ENCODE measurements around the gene MBD2. TPM values are rescaled to one million over a fixed set of nuclear protein-coding genes. Genes with fewer than 3 reads are reported as not detected.
"Not testable (repeated sequence)": the region's sequence is repeated elsewhere in the genome, so short reads cannot be mapped to it uniquely, and the experiment has no call there.

The MBD2 gene
- total RNA-seq: 100 to 1,000 TPM in 1 of 2 donors, 10 to 100 TPM in 1; 91.6 to 151 TPM

DNA sequence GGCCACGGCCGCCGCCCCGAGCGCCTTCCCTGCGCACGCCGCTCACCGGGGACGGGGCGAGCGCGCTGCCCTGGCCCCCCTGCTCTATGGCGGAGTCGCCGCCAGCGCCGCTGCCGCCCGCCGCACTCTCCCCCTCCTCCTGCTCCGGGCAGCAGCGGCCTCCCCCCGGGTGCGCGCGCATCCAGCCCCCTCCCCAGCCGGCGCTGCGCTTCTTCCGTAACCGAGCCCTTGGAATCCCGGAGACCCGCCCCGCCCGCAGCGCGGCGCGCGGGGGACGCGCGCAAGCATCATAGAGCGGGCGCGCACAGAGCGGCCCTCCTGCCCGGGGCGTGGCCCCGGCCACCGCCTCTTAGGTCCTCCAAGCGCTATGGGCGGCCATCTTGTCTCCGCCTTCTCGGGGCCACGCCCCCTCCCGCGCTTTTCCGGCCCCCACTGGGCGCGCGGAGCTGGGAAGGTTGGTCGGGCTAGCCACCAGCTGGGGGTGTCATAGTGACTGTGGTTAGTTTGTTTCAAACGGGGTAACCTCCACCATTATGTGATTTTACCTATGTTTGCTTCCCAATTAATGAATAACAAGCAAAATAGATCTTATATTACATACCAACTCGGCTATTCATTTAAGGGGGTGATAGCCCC, at the start of gene MBD2:
Gene MBD2, minus strand, starts transcription at position 291 of the 636 bp plus-strand sequence. Its CDS starts 110 bp downstream, at position 181.
- ATAC-seq: peak; percentile 85 to 90
- peak; percentile 94 to 96 for DNase-seq (ENCODE audit: low spot score in 2 of 2)
- Mint-ChIP-seq H3K9me3 (no peaks in the 10 kb centered on the region), H3K27ac (peak within 1 kb of the TSS; percentile 99), H3K36me3 (peaks cover 5 to 32% of the 10 kb centered on the region in 2 donors)

DNA sequence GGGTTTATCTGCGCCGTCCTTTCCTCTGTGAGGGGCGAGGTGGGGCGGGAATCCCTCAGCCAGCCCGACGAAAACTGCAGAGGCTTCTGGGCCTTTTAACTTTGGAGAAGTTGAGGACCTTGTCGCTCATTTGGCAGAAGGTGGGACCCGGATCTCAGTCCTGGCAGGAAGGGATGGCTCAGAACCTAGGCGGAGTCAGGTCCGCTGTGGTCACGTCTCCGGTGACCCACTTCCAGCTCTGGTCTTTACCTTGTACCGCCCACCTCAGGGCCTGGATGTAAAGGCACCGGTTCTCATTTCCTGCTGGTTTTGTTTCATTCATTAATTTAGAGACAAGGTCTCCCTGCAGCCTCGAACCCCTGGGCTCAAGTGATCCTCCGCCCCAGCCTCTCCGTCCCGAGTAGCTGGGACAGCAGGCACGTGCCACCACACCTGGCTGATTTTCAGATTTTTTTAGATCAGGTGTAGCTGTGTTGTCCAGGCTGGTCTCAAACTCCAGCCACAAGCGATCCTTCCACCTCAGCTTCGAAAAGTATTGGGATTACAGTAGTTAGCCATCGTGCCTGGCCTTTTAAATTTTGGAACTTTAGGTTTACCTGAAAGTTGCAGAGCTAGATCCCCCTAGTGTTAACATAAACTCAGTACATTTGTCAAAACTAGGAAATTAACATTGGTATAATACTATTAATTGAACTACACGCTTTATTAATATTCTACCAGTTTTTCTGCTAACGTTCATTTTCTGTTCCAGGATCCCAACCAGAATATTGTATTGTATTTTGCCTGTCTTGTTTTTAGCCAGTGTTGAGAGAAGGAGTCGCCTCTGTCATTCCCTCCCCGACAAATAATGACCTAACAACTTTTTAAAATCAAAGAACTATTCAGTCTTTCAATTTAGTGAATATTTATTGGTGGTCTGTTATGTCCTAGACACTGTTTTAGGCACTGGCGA, 45.7 kb upstream of the MBD2 start:
- DNase-seq (ENCODE audit: low spot score in 2 of 2) (peak; percentile 54 to 77), ATAC-seq (peak; percentile 58 to 74)
- H3K27ac Mint-ChIP-seq: peak overlapping the region; percentile 98 to 99
- no peaks in the 10 kb centered on the region for H3K36me3 Mint-ChIP-seq
- H3K9me3 Mint-ChIP-seq: no peaks in the 10 kb centered on the region

DNA sequence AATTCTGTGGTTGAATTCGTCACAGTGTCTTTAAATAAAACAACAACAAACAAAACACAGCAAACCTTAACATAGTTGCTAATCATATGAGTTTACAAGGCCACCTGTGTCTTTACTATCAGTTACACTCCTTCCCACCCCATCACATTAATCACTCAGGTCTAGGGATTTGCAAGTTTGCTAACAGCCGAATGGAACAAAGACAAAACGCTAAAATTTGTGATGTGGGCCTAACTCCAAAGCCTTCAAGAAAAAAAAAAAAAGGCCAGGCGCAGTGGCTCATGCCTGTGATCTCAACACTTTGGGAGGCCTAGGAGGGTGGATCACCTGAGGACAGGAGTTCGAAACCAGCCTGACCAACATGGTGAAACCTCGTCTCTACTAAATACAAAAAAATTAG, 44.3 kb upstream of the MBD2 start:
- Mint-ChIP-seq H3K27ac (peak overlapping the region; percentile 98 to 99), H3K9me3 (no peaks in the 10 kb centered on the region), H3K36me3 (no peaks in the 10 kb centered on the region)
- DNase-seq (ENCODE audit: low spot score in 2 of 2) (no peak), ATAC-seq (no peak)

DNA sequence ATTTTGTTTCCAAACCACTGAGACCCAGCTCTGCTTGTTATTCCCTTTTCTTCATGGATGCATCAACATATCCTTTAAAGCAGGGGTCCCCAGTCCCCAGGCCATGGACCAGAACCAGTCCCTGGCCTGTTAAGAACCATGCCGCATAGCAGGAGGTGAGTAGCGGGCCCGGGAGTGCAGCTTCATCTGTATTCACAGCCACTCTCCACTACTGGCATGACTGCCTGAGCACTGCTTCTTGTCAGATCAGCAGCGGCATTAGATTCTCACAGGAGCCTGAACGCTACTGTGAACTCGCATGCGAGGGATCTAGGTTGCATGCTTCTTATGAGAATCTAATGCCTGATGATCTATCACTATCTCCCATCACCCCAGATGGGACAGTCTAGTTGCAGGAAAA, 43.2 kb upstream of the MBD2 start:
- Mint-ChIP-seq H3K27ac (no peak overlapping the region), H3K36me3 (no peaks in the 10 kb centered on the region), H3K9me3 (no peaks in the 10 kb centered on the region)
- no peak for ATAC-seq
- no peak for DNase-seq (ENCODE audit: low spot score in 2 of 2)

- Mint-ChIP-seq H3K27ac (peak overlapping the region; percentile 78 to 93), H3K36me3 (no peaks in the 10 kb centered on the region), H3K9me3 (no peaks in the 10 kb centered on the region)
- DNase-seq (ENCODE audit: low spot score in 2 of 2): no peak
- peak; percentile 88 for ATAC-seq
These were observed 39.5 kb upstream of the MBD2 start for GRCh38 chr18:54263904-54264336.

GRCh38 chr18:54261894-54262293, 37.4 kb upstream of the MBD2 start:
- Mint-ChIP-seq H3K36me3 (no peaks in the 10 kb centered on the region), H3K9me3 (no peaks in the 10 kb centered on the region), H3K27ac (peak overlapping the region; percentile 86 to 91)
- ATAC-seq (peak; percentile 62 to 74), DNase-seq (ENCODE audit: low spot score in 2 of 2) (peak in 1 of 2 donors; percentile 42)

- DNase-seq (ENCODE audit: low spot score in 2 of 2) (no peak), ATAC-seq (peak; percentile 18 to 52)
- peak overlapping the region; percentile 86 to 91 for H3K27ac Mint-ChIP-seq
- no peaks in the 10 kb centered on the region for H3K36me3 Mint-ChIP-seq
- H3K9me3 Mint-ChIP-seq: no peaks in the 10 kb centered on the region
These were observed 36.1 kb upstream of the MBD2 start for GRCh38 chr18:54260396-54261072.

GRCh38 chr18:54257818-54258217, 33.3 kb upstream of the MBD2 start:
- H3K36me3 Mint-ChIP-seq; DNase-seq (ENCODE audit: low spot score in 2 of 2); H3K9me3 Mint-ChIP-seq; ATAC-seq; H3K27ac Mint-ChIP-seq: not testable (repeated sequence)

- Mint-ChIP-seq H3K27ac (no peak overlapping the region), H3K36me3 (no peaks in the 10 kb centered on the region), H3K9me3 (no peaks in the 10 kb centered on the region)
- ATAC-seq: no peak
- DNase-seq (ENCODE audit: low spot score in 2 of 2): no peak
These were observed 32.5 kb upstream of the MBD2 start for GRCh38 chr18:54257015-54257414.

- DNase-seq (ENCODE audit: low spot score in 2 of 2) (no peak), ATAC-seq (no peak)
- Mint-ChIP-seq H3K36me3 (no peaks in the 10 kb centered on the region), H3K27ac (no peak overlapping the region), H3K9me3 (peaks cover 0 to 2% of the 10 kb centered on the region in 2 donors)
These were observed 30.7 kb upstream of the MBD2 start for GRCh38 chr18:54255141-54255540.

- Mint-ChIP-seq H3K36me3 (no peaks in the 10 kb centered on the region), H3K9me3 (peaks cover 0 to 6% of the 10 kb centered on the region in 2 donors), H3K27ac (no peak overlapping the region)
- no peak for DNase-seq (ENCODE audit: low spot score in 2 of 2)
- no peak for ATAC-seq
These were observed 29.8 kb upstream of the MBD2 start for GRCh38 chr18:54254265-54254758.

DNA sequence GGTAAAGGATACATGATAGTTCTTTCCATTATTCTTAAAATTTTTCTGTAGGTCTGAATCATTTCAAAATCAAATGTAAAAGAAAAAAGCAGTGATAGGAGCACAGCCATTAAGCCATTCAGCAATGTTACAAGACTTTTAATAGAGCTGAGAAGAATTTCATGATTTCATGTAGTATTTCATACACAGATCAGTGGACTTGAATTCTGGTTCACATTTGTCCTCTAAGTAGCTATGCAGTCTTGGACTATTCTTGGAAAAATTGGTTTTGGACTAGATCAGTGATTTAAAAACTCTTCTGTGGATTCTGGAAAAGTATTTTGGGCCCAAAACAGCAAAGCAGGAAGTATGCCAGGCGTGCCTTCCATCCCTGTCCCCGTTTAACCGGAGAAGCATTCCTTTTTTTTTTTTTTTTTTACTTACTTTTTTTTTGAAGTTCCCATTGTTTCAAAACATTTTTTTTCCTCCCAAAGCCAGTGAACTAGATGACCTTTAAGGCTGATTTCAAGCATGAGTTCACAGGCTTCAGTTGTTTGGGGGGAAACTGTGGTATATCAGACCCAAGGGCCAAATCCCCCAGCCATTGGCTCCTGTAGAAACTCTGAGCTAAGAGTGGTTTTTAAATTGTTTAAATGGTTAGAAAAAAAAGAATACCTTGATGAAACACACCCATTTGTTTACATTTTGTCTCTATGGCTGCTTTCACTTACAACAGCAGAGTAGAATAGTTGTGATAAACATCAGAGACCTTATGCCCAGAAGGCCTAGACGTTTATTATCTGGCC, 27.3 kb upstream of the MBD2 start:
- no peak overlapping the region for H3K27ac Mint-ChIP-seq
- DNase-seq (ENCODE audit: low spot score in 2 of 2): no peak
- no peak for ATAC-seq
- H3K36me3 Mint-ChIP-seq: peaks cover 4 to 9% of the 10 kb centered on the region in 2 donors
- H3K9me3 Mint-ChIP-seq: peaks cover 0 to 6% of the 10 kb centered on the region in 2 donors

DNA sequence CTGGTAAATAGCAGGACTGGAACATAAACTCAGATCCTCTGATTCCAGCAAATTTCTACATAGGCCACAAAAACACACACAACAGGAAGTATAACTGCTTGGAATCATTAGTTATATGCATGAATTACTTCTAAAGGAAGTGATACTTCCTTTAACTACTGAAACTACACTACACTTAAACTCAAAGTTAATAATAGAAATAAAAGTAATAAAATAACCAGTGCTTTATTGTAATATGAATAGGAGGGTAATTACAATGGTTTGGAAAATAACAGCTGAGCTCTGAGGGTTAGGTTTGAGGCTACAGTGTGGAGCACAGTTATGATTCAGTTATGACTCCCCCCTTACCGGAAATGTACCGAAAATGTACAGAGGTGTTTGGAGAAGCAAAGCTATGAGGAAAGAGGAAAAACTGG, 26.4 kb upstream of the MBD2 start:
- H3K36me3 Mint-ChIP-seq: peaks cover 4 to 10% of the 10 kb centered on the region in 2 donors
- H3K27ac Mint-ChIP-seq: no peak overlapping the region
- no peak for DNase-seq (ENCODE audit: low spot score in 2 of 2)
- H3K9me3 Mint-ChIP-seq: peaks cover 0 to 6% of the 10 kb centered on the region in 2 donors
- ATAC-seq: peak in 1 of 2 donors; percentile 51

DNA sequence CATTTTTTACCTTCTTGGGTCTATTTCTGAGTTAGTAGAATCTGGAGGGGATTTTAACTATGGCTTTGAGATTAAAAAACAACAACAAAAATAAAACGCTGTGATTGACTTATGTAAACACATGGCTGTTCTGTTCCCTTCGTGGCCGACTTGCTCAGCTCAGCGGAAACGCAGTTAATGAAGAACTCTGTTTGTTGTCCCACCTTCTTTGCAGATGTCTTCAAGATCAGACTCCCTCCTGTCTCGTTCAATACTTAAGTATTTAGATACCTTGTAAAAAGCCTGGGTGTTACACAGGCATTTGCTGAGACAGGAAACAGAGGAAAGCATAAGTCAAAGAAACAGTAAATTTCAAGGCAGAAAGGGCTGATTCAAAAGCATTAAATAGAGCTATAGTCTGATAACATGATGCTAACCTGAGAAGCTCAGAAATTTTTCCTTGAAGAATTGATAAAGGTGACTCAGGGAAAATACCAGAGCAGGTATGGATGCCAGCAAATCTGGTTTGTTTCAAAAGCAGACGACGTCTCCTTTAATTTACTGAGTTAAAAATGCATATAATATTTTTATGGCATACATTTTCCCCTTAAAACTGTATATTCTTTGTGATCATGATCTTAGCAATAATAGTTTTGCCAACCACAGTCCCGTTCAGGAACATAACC, 23.2 kb upstream of the MBD2 start:
- ATAC-seq (no peak), DNase-seq (ENCODE audit: low spot score in 2 of 2) (no peak)
- peaks cover 4 to 10% of the 10 kb centered on the region in 2 donors for H3K36me3 Mint-ChIP-seq
- H3K27ac Mint-ChIP-seq: peak overlapping the region; percentile 88
- peaks cover 0 to 6% of the 10 kb centered on the region in 2 donors for H3K9me3 Mint-ChIP-seq

DNA sequence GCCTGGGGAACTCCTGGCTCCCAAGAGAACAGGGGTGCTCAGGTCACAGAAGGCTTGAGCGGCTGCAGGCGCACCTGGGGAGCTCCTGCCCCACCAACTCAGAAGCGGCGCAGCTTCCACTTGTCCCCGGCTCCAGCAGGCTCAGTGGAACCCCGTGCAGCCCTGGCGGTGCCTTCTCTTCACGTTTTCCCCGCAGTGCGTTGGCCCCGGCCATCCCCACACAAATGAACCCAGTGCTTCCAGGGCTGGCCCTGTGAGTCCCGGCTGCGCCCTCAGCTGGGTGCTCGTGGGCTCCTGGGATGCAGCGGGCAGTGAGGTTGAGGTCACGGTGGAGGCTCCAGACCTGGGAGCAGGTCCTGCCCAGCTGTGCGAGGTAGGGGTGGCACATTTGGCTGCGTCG, 17.9 kb upstream of the MBD2 start:
- no peak for ATAC-seq
- H3K36me3 Mint-ChIP-seq: peaks cover 4 to 6% of the 10 kb centered on the region in 2 donors
- DNase-seq (ENCODE audit: low spot score in 2 of 2): no peak
- no peaks in the 10 kb centered on the region for H3K9me3 Mint-ChIP-seq
- H3K27ac Mint-ChIP-seq: no peak overlapping the region

Measured in activated naive CD4-positive, alpha-beta T cell treated with anti-CD3 and anti-CD28 coated beads, Interleukin-2, amount 50 U/mL, for 72 hours (primary cell).